ENCODE results near the gene RALGAPB. TPM values are rescaled to one million over a fixed set of nuclear protein-coding genes. Genes with fewer than 3 reads are reported as not detected.

Gene RALGAPB
- total and polyA plus RNA-seq, 2 experiments from 2014 or later = 10.2 to 40.4 TPM

GRCh38 chr20:38477747-38478146 lies 5.1 kb downstream of the RALGAPB start:
- Mint-ChIP-seq H3K36me3 (ENCODE audit: low read depth) (peaks cover 3% of the 10 kb centered on the region; the same call in 2 of the 3 replicates), H3K4me1 (peaks cover 8% of the 10 kb centered on the region; the same call in 2 of the 3 replicates), H3K27ac (no peak overlapping the region), H3K9me3 (no peaks in the 10 kb centered on the region), H3K4me3 (no peak overlapping the region), H3K27me3 (ENCODE audit: insufficient read depth, low read depth, poor library complexity) (no peaks in the 10 kb centered on the region)
- H2AFZ ChIP-seq = no peak overlapping the region
- peaks cover 95% of the 10 kb centered on the region for H3K79me2 ChIP-seq (replicated peaks; ENCODE audit: insufficient read depth)
- H3K4me3 ChIP-seq = no peak overlapping the region
- no peak for DNase-seq (ENCODE audit: low spot score)
- H3K9me2 ChIP-seq (ENCODE audit: insufficient read depth) = no peaks in the 10 kb centered on the region
- H3K27ac ChIP-seq (ENCODE audit: low read depth) = no peak overlapping the region
- no peaks in the 10 kb centered on the region for H3K27me3 ChIP-seq (ENCODE audit: insufficient read depth)
- H3F3A ChIP-seq (replicated peaks; ENCODE audit: low read depth) = no peaks in the 10 kb centered on the region
- TF ChIP-seq CREB1 (CRISPR knock-in tag; IDR thresholded peaks at IDR 0.05; ENCODE audit: low read depth) (no peak), STAT1 (IDR thresholded peaks at IDR 0.05; ENCODE audit: unreplicated experiment) (no peak), ZNF331 (CRISPR knock-in tag; IDR thresholded peaks at IDR 0.05; ENCODE audit: low read depth) (no peak), REST (IDR thresholded peaks at IDR 0.05; ENCODE audit: unreplicated experiment) (no peak), ZNF462 (CRISPR knock-in tag; IDR thresholded peaks at IDR 0.05) (no peak), EZH2 (IDR thresholded peaks at IDR 0.05; ENCODE audit: low read depth, unreplicated experiment) (no peak), POLR2AphosphoS5 (IDR thresholded peaks at IDR 0.05; ENCODE audit: low read depth) (no peak), CTCF (conservative IDR thresholded peaks at IDR 0.05; ENCODE audit: low read depth in 2 of 2) (no peak), EZH2phosphoT487 (IDR thresholded peaks at IDR 0.05; ENCODE audit: unreplicated experiment) (no peak), NANOG (IDR thresholded peaks at IDR 0.05; ENCODE audit: borderline replicate concordance) (no peak)
- H3K4me2 ChIP-seq = no peak overlapping the region
- H4K20me1 ChIP-seq (replicated peaks; ENCODE audit: insufficient read depth) = peaks cover 27% of the 10 kb centered on the region
- H3K4me1 ChIP-seq (ENCODE audit: insufficient read depth) = peaks cover 9% of the 10 kb centered on the region
- H3K36me3 ChIP-seq (ENCODE audit: insufficient read depth) = no peaks in the 10 kb centered on the region
- no peak for ATAC-seq

Data from GM23338 (cell line).